ENCODE data around the gene SSTR5.
"Not testable (repeated sequence)": the region's sequence is repeated elsewhere in the genome, so short reads cannot be mapped to it uniquely, and the experiment has no call there.

The SSTR5 gene

DNA sequence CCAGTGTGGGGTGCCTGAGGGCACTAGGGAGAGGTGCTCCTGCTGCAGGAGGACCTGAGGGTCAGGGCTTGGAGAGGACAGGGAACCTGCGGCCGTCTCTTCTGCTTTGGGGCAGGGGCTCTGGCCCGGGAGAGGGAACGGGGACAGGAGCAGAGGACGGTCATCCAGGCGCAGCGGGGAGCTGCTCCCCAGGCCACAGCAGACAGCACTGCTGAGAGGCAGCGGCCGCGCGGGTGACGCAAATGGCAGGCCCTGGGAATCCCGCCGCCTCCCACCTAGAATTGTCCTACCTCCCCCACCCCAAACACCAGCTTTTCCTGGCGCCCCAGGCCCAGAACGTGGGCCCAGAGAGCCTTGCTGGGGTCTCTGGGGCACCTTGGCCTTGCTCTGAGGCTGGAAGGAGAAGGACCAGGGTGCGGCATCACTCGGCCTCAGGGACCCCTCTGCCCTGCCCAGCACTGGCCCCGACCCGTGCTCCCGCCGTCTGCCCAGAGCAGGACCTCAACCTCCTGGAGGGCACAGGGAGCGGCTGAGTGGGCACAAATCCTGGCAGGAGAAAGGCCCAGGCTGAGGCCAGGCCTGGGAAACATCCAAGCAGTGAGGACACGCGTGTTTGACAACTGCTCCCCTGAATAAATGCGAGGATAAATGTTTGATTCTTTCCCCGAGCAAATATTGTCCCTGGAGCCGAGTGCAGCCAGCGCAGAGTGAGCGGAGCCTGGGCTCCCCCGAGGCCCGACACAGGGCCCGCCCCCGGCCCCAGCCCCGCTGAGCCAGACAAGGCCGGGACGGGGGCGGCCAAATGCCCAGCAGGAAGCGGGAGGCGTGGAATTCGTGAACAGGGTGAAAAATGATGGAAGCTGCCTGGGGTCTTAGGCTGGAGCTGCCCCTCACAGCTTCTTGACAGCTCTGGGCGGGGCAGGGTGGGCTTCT, 8.5 kb downstream of the SSTR5 start:
- Mint-ChIP-seq H3K36me3 (ENCODE audit: low read depth) (no peaks in the 10 kb centered on the region), H3K4me1 (no peaks in the 10 kb centered on the region), H3K27ac (no peak overlapping the region), H3K4me3 (no peak overlapping the region), H3K9me3 (peaks cover 17% of the 10 kb centered on the region), H3K27me3 (peaks cover 29% of the 10 kb centered on the region)
- ATAC-seq (no peak), DNase-seq (no peak)

DNA sequence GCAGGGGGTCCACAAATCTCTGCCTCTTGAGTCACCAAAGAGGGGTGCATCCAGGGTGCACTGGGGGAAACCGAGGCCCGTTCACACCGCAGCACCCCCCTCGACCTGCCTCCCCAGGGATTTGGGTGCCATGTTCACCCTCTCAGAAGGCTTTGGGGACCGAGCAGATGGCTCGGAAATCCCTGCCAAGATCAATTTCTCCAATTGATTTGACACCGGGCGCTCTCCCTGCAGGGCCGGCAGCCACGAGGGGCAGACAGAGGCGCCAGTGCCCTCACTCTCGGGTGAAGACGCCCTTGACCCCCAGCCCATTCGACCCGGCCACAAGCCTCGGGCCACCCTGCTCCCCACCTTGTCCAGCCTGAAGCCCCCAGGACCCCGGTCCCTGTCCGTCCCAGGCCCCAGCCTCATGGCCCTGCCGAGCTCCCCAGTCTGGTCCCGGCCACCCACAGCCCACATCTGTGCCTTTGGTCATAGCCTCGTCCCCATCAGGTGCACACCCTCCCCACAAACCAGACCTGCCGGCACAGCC, 9.3 kb downstream of the SSTR5 start:
- Mint-ChIP-seq H3K9me3 (peaks cover 17% of the 10 kb centered on the region), H3K4me1 (no peaks in the 10 kb centered on the region), H3K27me3 (peaks cover 22% of the 10 kb centered on the region), H3K4me3 (no peak overlapping the region), H3K36me3 (ENCODE audit: low read depth) (no peaks in the 10 kb centered on the region), H3K27ac (no peak overlapping the region)
- no peak for DNase-seq
- ATAC-seq: no peak

- Mint-ChIP-seq H3K27me3 (peaks cover 20% of the 10 kb centered on the region), H3K9me3 (peaks cover 17% of the 10 kb centered on the region), H3K27ac (no peak overlapping the region)
Measured at GRCh38 chr16:1082266-1082951, 9.9 kb downstream of the SSTR5 start.

GRCh38 chr16:1082952-1083675, 10.6 kb downstream of the SSTR5 start:
- H3K27me3 Mint-ChIP-seq: peaks cover 18% of the 10 kb centered on the region
- H3K4me1 Mint-ChIP-seq: no peaks in the 10 kb centered on the region
- ATAC-seq (no peak), DNase-seq (no peak)
- no peak overlapping the region for H3K4me3 Mint-ChIP-seq
- H3K9me3 Mint-ChIP-seq: peaks cover 17% of the 10 kb centered on the region
- H3K27ac Mint-ChIP-seq: no peak overlapping the region
- H3K36me3 Mint-ChIP-seq (ENCODE audit: low read depth): no peaks in the 10 kb centered on the region

More at GRCh38 chr16:1082266-1082951, 9.9 kb downstream of the SSTR5 start:
- Mint-ChIP-seq H3K4me3 (no peak overlapping the region), H3K36me3 (ENCODE audit: low read depth) (no peaks in the 10 kb centered on the region), H3K4me1 (no peaks in the 10 kb centered on the region)
- no peak for DNase-seq
- ATAC-seq: no peak

- Mint-ChIP-seq H3K4me3 (no peak overlapping the region), H3K4me1 (no peaks in the 10 kb centered on the region), H3K36me3 (ENCODE audit: low read depth) (no peaks in the 10 kb centered on the region), H3K27me3 (peaks cover 16% of the 10 kb centered on the region), H3K9me3 (peaks cover 17% of the 10 kb centered on the region), H3K27ac (no peak overlapping the region)
- ATAC-seq (no peak), DNase-seq (no peak)
Measured at GRCh38 chr16:1084971-1085370, 12.4 kb downstream of the SSTR5 start.

GRCh38 chr16:1086443-1086842, 13.9 kb downstream of the SSTR5 start:
- H3K4me3 Mint-ChIP-seq; H3K27ac Mint-ChIP-seq; H3K4me1 Mint-ChIP-seq; H3K36me3 Mint-ChIP-seq (ENCODE audit: low read depth); DNase-seq; ATAC-seq: not testable (repeated sequence)
- Mint-ChIP-seq H3K27me3 (peaks cover 14% of the 10 kb centered on the region), H3K9me3 (peaks cover 17% of the 10 kb centered on the region)

DNA sequence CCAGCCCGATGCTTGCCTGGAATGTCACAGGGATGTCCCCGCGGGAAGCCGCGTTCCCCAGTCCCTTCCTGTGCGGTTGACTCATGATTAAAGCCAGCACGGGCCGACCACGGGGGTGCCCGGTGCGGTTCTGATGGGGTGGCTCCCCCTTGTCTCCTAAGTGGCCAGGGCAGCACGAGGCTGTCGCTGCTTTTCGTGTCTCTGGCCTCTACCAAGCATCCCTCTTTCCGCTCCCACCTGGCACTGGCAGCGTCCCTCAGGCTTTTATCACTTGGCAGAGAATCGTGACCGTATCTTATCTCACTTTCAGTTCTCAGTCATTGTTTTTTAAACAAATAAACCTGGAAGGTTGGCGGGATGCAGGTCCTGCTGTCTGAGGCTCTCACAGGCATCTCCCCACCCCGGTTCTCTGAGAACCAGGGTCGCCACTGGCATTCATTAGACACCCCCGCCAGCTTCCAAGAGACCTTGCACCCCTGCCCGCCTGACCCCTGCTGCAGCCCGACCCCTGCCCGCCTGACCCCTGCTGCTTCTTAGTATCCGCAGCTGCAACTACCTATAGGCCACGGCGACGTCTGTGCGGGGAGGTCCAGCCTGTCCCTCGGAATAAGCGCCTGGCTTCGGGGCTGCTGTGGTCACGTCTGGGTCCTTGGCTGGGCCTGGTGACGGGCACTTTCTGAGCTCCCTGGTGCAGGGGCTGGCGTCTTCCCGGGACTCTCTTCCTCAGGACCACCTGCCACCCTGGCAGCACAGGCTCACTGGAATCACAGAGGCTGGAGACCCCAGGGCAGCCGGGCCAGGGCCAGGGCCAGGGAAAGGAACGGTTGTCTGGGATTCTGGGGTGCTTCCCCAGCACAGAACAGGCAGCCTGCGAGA, 16.0 kb downstream of the SSTR5 start:
- no peaks in the 10 kb centered on the region for H3K36me3 Mint-ChIP-seq (ENCODE audit: low read depth)
- ATAC-seq (no peak), DNase-seq (no peak)
- no peak overlapping the region for H3K4me3 Mint-ChIP-seq
- H3K27me3 Mint-ChIP-seq: peaks cover 8% of the 10 kb centered on the region
- H3K4me1 Mint-ChIP-seq: no peaks in the 10 kb centered on the region
- no peak overlapping the region for H3K27ac Mint-ChIP-seq
- peaks cover 17% of the 10 kb centered on the region for H3K9me3 Mint-ChIP-seq

DNA sequence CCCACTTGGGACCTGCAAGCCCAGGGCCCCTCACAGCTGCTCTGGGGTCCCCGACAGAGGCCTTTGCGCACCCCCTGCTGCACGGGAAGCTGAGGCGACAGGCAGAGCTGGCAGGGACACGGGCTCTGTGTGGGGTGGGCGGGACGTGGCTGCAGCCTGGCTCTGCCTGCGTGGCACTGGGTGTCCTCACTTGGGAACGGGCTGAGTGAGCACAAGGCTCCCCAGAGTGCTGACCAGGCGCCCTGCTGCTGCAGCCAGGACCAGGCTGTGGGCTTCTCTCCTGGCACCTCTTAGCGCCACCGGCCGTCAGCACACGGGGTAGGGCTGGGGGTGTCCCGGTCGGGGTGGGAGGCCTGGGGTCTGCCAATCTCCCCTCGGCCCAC, 16.9 kb downstream of the SSTR5 start:
- Mint-ChIP-seq H3K4me1 (no peaks in the 10 kb centered on the region), H3K27ac (no peak overlapping the region), H3K9me3 (peaks cover 13% of the 10 kb centered on the region), H3K36me3 (ENCODE audit: low read depth) (no peaks in the 10 kb centered on the region), H3K27me3 (peaks cover 8% of the 10 kb centered on the region), H3K4me3 (no peak overlapping the region)
- ATAC-seq: no peak
- no peak for DNase-seq

DNA sequence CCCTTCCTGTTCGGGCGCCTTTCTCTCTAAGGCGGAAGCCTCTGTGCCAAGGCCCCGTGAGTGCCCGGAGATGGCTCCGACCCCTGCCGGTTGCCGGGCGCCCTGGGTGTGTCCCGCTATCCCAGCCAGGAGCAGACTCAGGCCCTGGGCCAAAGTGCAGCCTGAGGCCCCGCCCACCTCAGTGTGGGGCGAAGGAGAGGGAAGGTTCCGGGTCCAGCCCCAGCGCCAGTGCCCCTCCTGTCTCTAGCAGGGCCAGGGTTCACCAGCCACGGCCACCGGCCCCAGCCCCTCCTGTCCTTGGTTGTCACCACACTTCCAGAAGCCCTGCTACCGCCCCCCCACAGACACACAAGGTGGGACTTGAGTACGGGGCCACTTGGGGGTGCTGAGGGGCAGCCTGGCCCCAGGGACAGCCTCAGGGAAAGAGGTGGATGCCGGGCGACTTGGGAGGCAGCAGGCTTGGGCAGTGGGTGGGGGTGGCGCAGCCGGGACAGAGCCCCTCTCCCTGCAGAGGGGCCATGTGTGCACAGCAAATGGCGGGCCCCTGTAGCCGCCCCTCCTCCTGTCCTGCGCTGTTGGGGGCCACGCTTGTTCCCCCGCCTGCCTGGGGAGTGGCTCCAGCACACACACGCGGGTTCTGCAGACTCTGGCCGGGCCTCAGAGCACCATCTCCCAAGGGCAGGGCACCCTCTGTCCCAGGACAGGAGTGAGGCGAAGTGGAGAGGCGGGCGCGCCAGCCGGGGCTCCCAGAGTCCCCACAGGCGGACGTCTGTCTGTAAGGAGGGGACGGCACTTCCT, 17.5 kb downstream of the SSTR5 start:
- ATAC-seq: no peak
- Mint-ChIP-seq H3K4me1 (no peaks in the 10 kb centered on the region), H3K27me3 (peaks cover 8% of the 10 kb centered on the region), H3K9me3 (peaks cover 9% of the 10 kb centered on the region), H3K36me3 (ENCODE audit: low read depth) (no peaks in the 10 kb centered on the region), H3K4me3 (no peak overlapping the region), H3K27ac (no peak overlapping the region)
- DNase-seq: no peak

DNA sequence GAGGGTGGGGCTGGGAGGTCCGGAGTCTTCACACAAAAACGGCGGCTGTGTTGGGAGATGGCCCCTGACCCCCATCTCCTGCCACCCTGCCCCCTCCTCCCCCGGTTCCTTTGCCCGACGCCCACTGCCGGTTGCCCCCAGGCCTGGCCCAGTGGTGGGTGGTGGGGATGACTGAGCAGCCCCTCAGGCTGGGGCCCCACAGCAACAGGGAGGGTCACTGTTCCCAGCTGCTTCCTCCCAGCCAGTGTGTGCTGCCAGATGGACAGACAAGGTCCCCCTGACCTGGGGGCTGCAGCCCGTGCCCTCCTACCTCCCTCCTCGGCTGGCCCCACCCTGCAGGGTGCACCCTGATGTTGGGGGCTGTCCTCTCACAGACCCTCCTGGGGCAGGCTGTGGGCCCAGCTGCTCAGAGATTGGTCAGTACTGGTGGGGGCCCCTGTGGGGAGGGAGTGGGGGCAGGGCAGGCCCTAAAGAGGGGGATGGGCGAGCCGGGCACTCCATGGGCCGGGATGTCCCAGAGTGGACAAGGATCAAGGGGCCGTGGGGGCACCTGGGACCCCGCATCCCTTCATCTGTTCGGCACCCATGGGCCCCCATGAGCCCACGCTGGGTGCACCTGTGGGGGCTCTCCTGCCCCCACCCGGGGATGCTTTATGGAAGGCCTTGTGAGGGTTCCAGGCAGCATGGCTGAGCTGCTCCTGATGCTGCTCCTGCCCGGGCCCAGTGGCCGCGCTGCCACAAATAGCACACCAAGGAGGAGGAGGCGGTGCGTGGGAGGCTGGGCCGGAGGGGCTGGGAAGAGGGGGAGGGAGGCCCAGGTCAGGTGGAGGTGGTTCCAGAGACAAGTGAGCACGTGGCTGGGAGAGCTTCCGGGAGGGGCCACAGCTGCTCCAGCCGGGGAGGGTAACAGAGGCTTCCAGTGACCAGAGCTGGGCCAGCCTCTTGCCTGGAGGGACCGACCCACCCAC, 18.4 kb downstream of the SSTR5 start:
- H3K4me1 Mint-ChIP-seq: no peaks in the 10 kb centered on the region
- H3K27ac Mint-ChIP-seq: no peak overlapping the region
- DNase-seq (no peak), ATAC-seq (no peak)
- no peaks in the 10 kb centered on the region for H3K36me3 Mint-ChIP-seq (ENCODE audit: low read depth)
- peaks cover under 1% of the 10 kb centered on the region for H3K9me3 Mint-ChIP-seq
- H3K4me3 Mint-ChIP-seq: no peak overlapping the region
- H3K27me3 Mint-ChIP-seq: no peaks in the 10 kb centered on the region

DNA sequence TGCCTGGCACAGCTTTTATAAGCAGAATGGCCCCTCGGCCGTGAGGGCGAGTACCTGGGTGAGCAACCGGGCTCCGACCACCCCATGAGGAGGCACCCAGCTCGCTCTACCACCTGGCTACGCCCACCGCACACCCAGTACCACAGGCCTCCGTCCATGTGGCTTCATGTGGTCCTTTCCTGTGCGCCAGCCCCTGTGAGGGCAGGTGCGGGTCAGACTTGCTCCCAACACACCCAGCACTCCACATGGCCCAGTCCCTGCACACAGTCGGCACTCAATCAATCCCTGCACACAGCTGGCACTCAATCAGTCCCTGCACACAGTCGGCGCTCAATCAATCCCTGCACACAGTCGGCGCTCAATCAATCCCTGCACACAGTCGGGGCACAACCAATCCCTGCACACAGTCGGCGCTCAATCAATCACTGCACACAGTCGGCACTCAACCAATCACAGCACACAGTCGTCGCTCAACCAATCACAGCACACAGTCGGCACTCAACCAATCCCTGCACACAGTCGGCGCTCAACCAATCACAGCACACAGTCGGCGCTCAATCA, 19.5 kb downstream of the SSTR5 start:
- Mint-ChIP-seq H3K4me1 (no peaks in the 10 kb centered on the region), H3K27me3 (no peaks in the 10 kb centered on the region), H3K36me3 (ENCODE audit: low read depth) (no peaks in the 10 kb centered on the region), H3K27ac (no peak overlapping the region), H3K4me3 (no peak overlapping the region), H3K9me3 (no peaks in the 10 kb centered on the region)
- no peak for ATAC-seq
- no peak for DNase-seq

DNA sequence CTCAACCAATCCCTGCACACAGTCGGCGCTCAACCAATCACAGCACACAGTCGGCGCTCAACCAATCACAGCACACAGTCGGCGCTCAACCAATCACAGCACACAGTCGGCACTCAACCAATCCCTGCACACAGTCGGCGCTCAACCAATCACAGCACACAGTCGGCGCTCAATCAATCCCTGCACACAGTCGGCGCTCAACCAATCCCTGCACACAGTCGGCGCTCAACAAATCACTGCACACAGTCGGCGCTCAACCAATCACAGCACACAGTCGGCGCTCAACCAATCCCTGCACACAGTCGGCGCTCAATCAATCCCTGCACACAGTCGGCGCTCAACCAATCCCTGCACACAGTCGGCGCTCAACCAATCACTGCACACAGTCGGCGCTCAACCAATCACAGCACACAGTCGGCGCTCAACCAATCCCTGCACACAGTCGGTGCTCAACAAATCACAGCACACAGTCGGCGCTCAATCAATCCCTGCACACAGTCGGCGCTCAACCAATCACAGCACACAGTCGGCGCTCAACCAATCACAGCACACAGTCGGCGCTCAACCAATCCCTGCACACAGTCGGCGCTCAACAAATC, 20.2 kb downstream of the SSTR5 start:
- not testable (repeated sequence) for H3K36me3 Mint-ChIP-seq (ENCODE audit: low read depth); H3K4me1 Mint-ChIP-seq; ATAC-seq; DNase-seq; H3K9me3 Mint-ChIP-seq; H3K4me3 Mint-ChIP-seq; H3K27me3 Mint-ChIP-seq; H3K27ac Mint-ChIP-seq

Data from activated naive CD8-positive, alpha-beta T cell treated with anti-CD3 and anti-CD28 coated beads, Interleukin-2, amount 50 U/mL, for 24 hours (primary cell).